BE2C (cell line): ENCODE data around the gene HIGD1C.

Experiments
- DNase-seq: peaks from one replicate; pipeline ENCODE4 v3.0.0-alpha.2; 2020
- H3K27me3 ChIP-seq: fragments of 250-450 bp; sonication (Bioruptor Pico); 2 replicates; pipeline ENCODE4 v1.5.1; 2020; ENCODE audit warnings: mild to moderate bottlenecking
- H3K36me3 ChIP-seq: fragments of 250-450 bp; sonication (Bioruptor Pico); 2 replicates; pipeline ENCODE4 v1.5.1; 2020; ENCODE audit warnings: mild to moderate bottlenecking
- H3K4me1 ChIP-seq: fragments of 250-450 bp; sonication (Bioruptor Pico); 2 replicates; pipeline ENCODE4 v1.5.1; 2020
- H3K4me3 ChIP-seq: 2 replicates; pipeline ENCODE4 v1.5.1; 2011; ENCODE audit warnings: low read depth, low read length
- H3K9me3 ChIP-seq: fragments of 250-450 bp; sonication (Bioruptor Pico); 2 replicates; pipeline ENCODE4 v1.5.1; 2020
- CTCF ChIP-seq: IDR thresholded peaks from 2 replicates; pipeline ENCODE4 v1.5.1; 2012; ENCODE audit warnings: mild to moderate bottlenecking, low read depth, low read length

The HIGD1C gene

GRCh38 chr12:50955288-50955687, 2.9 kb downstream of the HIGD1C start:
- no peak for TF ChIP-seq CTCF
- H3K4me3 ChIP-seq, result no peak overlapping the region
- H3K4me1 ChIP-seq, result peaks cover 39% of the 10 kb centered on the region
- DNase-seq, result no peak
- H3K9me3 ChIP-seq, result no peaks in the 10 kb centered on the region
- H3K27me3 ChIP-seq, result no peaks in the 10 kb centered on the region
- no peaks in the 10 kb centered on the region for H3K36me3 ChIP-seq

- Histone ChIP-seq H3K4me3 (no peak overlapping the region), H3K4me1 (peaks cover 39% of the 10 kb centered on the region), H3K36me3 (no peaks in the 10 kb centered on the region), H3K9me3 (no peaks in the 10 kb centered on the region), H3K27me3 (no peaks in the 10 kb centered on the region)
- no peak for TF ChIP-seq CTCF
- DNase-seq, result no peak
These were observed 3.4 kb downstream of the HIGD1C start for GRCh38 chr12:50955697-50956096.

GRCh38 chr12:50960130-50960529, 7.8 kb downstream of the HIGD1C start:
- no peaks in the 10 kb centered on the region for H3K36me3 ChIP-seq
- H3K27me3 ChIP-seq, result no peaks in the 10 kb centered on the region
- peaks cover 15% of the 10 kb centered on the region for H3K4me1 ChIP-seq
- no peaks in the 10 kb centered on the region for H3K9me3 ChIP-seq
- no peak for DNase-seq
- no peak for TF ChIP-seq CTCF
- H3K4me3 ChIP-seq, result no peak overlapping the region

- Histone ChIP-seq H3K4me1 (peaks cover 5% of the 10 kb centered on the region), H3K4me3 (no peak overlapping the region), H3K9me3 (no peaks in the 10 kb centered on the region), H3K27me3 (no peaks in the 10 kb centered on the region), H3K36me3 (no peaks in the 10 kb centered on the region)
- no peak for TF ChIP-seq CTCF
- no peak for DNase-seq
These were observed 9.4 kb downstream of the HIGD1C start for GRCh38 chr12:50961708-50962107.

GRCh38 chr12:50964432-50964831, 12.1 kb downstream of the HIGD1C start:
- Histone ChIP-seq H3K36me3 (no peaks in the 10 kb centered on the region; the same call in none of the 2 replicates), H3K4me3 (no peak overlapping the region), H3K9me3 (no peaks in the 10 kb centered on the region), H3K4me1 (peaks cover 5% of the 10 kb centered on the region), H3K27me3 (no peaks in the 10 kb centered on the region)
- no peak for DNase-seq
- no peak for TF ChIP-seq CTCF

GRCh38 chr12:50971946-50972345, 19.6 kb downstream of the HIGD1C start:
- Histone ChIP-seq H3K4me3 (no peak overlapping the region), H3K9me3 (no peaks in the 10 kb centered on the region; the same call in 1 of the 2 replicates), H3K27me3 (no peaks in the 10 kb centered on the region), H3K36me3 (peaks cover 11% of the 10 kb centered on the region), H3K4me1 (no peaks in the 10 kb centered on the region)
- no peak for TF ChIP-seq CTCF
- no peak for DNase-seq
